GM12875 (cell line): ENCODE results near the gene BABAM2.

Source experiments
- H3K4me3 ChIP-seq: one replicate; pipeline ENCODE4 v1.5.1; 2011; ENCODE audit warnings: low read depth, low read length, control low read depth
- CTCF ChIP-seq: IDR thresholded peaks from 2 replicates; pipeline ENCODE4 v1.5.1; 2011; ENCODE audit warnings: low read depth, mild to moderate bottlenecking, control low read depth, inconsistent platforms, low read length, moderate library complexity, borderline replicate concordance; ENCODE audit not compliant: insufficient read depth

Gene BABAM2

DNA sequence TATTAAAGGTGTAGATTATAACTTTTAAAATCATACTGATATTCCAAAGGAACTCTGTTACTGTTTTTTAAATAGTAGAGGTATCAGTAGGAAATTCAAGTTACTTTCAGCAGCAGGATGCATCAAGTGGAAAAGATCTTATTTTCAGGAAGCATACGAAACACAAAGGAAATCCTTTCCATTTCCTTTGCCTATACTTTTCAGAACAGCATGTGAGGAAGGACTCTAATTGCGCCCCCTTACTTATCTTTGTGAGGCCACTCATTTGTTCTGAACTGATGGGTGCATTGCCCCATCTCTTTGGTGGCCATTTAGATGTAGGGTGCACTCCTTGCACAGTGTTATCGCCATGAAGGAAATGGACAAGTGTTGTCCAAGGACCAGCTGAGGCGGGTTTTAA, 145.3 kb downstream of the BABAM2 start:
- no peak overlapping the region for H3K4me3 ChIP-seq
- no peak for TF ChIP-seq CTCF

DNA sequence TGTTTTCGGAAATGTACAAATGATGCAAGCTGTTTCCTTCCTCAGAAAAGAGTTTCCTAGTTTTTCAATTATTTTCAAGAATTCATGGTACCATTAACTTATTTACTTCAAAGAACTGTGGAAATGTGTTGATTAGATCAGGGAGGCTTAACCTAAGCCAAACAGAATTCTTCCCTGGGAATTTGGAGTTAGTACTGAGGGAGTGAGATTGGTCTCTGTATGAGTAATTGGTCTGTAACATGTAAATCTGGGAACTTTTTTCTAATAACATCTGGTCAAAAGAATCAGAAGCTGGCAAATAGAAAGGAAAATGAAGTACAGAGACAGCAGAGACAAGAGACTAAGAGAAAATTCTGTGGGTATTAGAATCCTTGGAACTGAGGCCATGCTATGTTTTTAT, 145.8 kb downstream of the BABAM2 start:
- no peak for TF ChIP-seq CTCF

GRCh38 chr2:28038722-28039121, 148.2 kb downstream of the BABAM2 start:
- H3K4me3 ChIP-seq: no peak overlapping the region
- TF ChIP-seq CTCF: no peak

More for the DNA sequence above, 145.8 kb downstream of the BABAM2 start:
- H3K4me3 ChIP-seq: no peak overlapping the region

DNA sequence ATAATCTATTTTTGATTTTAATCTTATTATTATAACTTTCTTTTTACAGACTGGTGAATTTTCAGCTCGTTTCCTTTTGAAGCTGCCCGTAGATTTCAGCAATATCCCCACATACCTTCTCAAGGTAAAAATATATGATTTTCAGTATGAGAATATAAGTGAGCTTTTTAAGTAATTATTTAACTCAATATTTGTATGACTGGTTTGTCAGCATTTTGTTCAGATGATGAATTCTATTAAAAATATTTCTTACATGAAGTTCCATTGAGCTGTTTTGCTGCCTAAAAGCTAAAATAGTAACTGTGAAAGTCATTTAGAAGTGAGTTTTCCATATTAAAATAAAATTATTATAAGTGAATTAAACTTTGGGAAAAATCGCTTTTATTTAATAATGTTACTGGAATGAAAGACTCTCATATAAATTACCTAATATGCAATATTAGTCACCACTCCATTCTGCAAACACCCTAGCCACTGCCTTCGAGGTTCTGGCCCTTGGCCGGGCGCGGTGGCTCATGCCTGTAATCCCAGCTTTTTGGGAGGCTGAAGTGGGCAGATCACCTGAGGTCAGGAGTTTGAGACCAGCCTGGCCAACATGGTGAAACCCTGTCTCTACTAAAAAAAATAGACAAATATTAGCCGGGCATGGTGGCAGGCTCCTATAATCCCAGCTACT, 155.3 kb downstream of the BABAM2 start:
- H3K4me3 ChIP-seq: no peak overlapping the region
- no peak for TF ChIP-seq CTCF

- no peak overlapping the region for H3K4me3 ChIP-seq
- no peak for TF ChIP-seq CTCF
Measured at GRCh38 chr2:28046921-28047320, 156.4 kb downstream of the BABAM2 start.

DNA sequence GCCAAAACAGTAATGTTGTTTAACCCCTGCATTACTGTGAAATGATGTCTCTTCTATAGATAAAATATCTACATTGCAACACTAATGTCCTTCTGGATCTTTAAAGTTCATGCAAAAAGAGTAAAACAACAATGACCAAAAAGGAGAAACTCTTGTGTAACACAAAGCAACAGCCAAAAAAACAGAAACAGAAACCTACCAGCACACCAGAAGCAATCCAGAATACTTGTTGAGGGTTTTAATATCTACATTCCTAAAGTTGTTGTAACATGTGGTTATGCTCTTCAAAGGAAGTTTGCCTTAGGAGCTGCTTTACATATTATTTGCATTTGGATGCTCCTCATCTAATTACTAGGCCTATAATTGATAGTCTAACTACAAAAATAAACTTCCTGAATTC, 157.2 kb downstream of the BABAM2 start:
- TF ChIP-seq CTCF: no peak
- H3K4me3 ChIP-seq: no peak overlapping the region

- TF ChIP-seq CTCF: no peak
- H3K4me3 ChIP-seq: no peak overlapping the region
Measured at GRCh38 chr2:28048341-28048740, 157.8 kb downstream of the BABAM2 start.
